NCI-H2171 treated with DMSO at 0.1 percent for 48 hours (cell line): ENCODE data around the gene PLCB4.

Experiments used
- DNase-seq: peaks from one replicate; lab custom pipeline; 2025; lab: John Stamatoyannopoulos, UW

PLCB4 gene

GRCh38 chr20:9498322-9498721 lies 429.4 kb downstream of the PLCB4 start:
- no peak for DNase-seq

GRCh38 chr20:9499126-9499899 lies 430.4 kb downstream of the PLCB4 start:
- DNase-seq: no peak

- DNase-seq: no peak
These were observed 431.2 kb downstream of the PLCB4 start for GRCh38 chr20:9500121-9500520.

- no peak for DNase-seq
These were observed 432.6 kb downstream of the PLCB4 start for GRCh38 chr20:9501473-9501872.

- DNase-seq: no peak
These were observed 434.8 kb downstream of the PLCB4 start for GRCh38 chr20:9503526-9504245.

- DNase-seq: no peak
These were observed 437.5 kb downstream of the PLCB4 start for GRCh38 chr20:9506280-9506821.

- no peak for DNase-seq
These were observed 438.1 kb downstream of the PLCB4 start for GRCh38 chr20:9506964-9507369.

GRCh38 chr20:9507544-9508239 lies 438.8 kb downstream of the PLCB4 start:
- DNase-seq: no peak

- DNase-seq: no peak
These were observed 439.4 kb downstream of the PLCB4 start for GRCh38 chr20:9508240-9508661.

- no peak for DNase-seq
These were observed 439.9 kb downstream of the PLCB4 start for GRCh38 chr20:9508696-9509178.

GRCh38 chr20:9509246-9509645 lies 440.4 kb downstream of the PLCB4 start:
- no peak for DNase-seq

GRCh38 chr20:9510911-9511310 lies 442.0 kb downstream of the PLCB4 start:
- no peak for DNase-seq

- no peak for DNase-seq
These were observed 445.2 kb downstream of the PLCB4 start for GRCh38 chr20:9514072-9514460.

GRCh38 chr20:9514461-9515213 lies 445.8 kb downstream of the PLCB4 start, which contains the start of gene LAMP5:
Gene LAMP5, plus strand, starts transcription at chr20:9514590. Its CDS starts 263 bp downstream, at chr20:9514853.
- no peak for DNase-seq

GRCh38 chr20:9515214-9515585 lies 446.3 kb downstream of the PLCB4 start:
- DNase-seq: no peak

- no peak for DNase-seq
These were observed 446.9 kb downstream of the PLCB4 start for GRCh38 chr20:9515741-9516233.

- DNase-seq: no peak
These were observed 447.5 kb downstream of the PLCB4 start for GRCh38 chr20:9516234-9516871.

GRCh38 chr20:9517297-9518162 lies 448.6 kb downstream of the PLCB4 start:
- no peak for DNase-seq

- DNase-seq: no peak
These were observed 449.8 kb downstream of the PLCB4 start for GRCh38 chr20:9518576-9519175.

GRCh38 chr20:9520086-9520485 lies 451.2 kb downstream of the PLCB4 start:
- DNase-seq: no peak
